HG03139 (cell line): Measurements from ENCODE around the gene CCR8.
"Not testable (repeated sequence)": the region's sequence is repeated elsewhere in the genome, so short reads cannot be mapped to it uniquely, and the experiment has no call there.

Experiments used
- ATAC-seq: cut with Tn5 transposase; IDR thresholded peaks from one replicate; pipeline ENCODE4 v1.9.1; 2021; ENCODE audit not compliant: unreplicated experiment

Gene CCR8

GRCh38 chr3:39315420-39315819, 14.1 kb upstream of the CCR8 start:
- ATAC-seq = no peak

DNA sequence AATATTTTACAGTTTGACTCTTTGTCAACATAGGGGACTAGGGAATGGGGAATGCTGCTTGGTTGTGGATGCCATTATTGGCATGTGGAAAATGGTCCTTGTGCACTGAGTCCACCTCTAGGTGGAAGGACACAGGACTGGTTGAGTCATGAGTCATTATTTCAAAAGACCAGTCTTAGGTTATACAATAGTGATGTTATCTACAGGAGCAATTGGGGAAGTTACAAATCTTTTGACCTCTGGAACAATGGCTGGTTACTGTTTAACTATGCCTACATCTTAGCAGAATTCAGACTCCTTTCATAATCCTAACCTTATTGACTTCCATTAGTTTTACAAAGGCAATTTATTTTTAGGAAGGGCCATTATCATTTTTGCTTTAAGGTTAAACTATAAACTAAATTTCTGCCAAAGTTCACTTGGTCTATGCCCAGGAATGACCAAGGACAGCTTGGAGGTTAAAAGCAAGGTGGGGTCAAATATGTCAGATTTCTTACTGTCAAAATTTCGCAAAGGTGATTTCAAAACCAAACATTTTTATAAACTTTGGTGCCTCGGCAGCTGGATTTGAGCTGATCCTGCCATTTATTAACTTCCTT, 11.8 kb upstream of the CCR8 start:
- no peak for ATAC-seq

DNA sequence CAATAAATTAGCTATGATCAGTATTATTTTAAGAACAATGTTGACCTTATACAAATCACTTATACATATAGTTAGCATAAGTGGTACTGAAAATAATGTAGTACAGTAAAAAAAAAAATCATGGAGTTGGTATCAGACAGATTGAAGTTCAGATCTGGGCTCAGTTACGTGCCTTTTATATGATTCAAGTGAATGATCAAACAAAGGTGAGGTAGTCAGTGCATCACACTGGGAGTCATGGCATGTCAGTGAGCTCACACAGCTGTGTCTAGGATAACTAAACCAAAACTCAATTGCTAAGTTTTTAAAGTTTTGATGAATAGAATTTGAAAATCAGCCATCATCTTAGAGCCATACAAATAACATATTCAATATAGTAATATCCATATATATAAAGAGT, 11.2 kb upstream of the CCR8 start:
- no peak for ATAC-seq

DNA sequence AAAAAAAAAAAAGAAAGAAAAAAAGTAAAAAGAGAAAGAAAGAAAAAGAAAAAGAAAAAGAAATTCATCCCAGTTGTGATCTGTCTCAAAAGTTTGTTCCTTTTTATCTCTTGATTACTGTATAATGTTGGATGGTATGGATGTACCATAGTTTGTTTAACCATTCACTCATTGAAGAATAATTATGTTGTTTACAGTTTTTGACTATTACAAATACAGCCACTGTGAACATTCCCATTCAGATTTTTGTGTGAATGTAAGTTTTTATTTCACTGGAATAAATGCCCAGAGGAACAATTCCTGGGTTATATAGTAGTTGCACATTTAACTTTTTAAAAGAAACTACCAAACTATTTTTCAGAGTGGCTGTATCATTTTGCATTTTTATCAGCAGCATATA, 10.3 kb upstream of the CCR8 start:
- no peak for ATAC-seq

DNA sequence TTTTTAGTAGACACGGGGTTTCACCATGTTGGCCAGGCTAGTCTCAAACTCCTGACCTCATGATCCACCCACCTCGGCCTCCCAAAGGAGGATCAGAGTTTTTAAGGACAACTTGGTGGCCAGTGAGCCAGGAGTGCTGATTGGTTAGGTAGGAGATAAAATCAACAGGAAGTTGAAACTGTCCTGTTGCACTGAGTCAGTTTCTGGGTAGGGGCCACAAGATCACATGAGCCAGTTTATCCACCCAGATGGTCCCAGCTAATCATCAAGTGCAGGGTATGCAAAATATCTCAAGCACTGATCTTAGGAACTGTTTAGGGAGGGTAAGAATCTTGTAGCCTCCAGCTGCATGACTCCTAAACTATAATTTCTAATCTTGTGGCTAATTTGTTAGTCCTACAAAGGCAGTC, 7.9 kb upstream of the CCR8 start:
- not testable (repeated sequence) for ATAC-seq

- ATAC-seq = not testable (repeated sequence)
These were observed 7.2 kb upstream of the CCR8 start for GRCh38 chr3:39322209-39322715.

GRCh38 chr3:39322936-39323335, 6.6 kb upstream of the CCR8 start:
- ATAC-seq = no peak

- no peak for ATAC-seq
These were observed 6.0 kb upstream of the CCR8 start for GRCh38 chr3:39323494-39323893.

GRCh38 chr3:39325236-39325635, 4.3 kb upstream of the CCR8 start:
- no peak for ATAC-seq

- peak; percentile 2 for ATAC-seq
These were observed 2.3 kb upstream of the CCR8 start for GRCh38 chr3:39327053-39327745.

GRCh38 chr3:39327746-39328349, 1.7 kb upstream of the CCR8 start:
- peak; percentile 39 for ATAC-seq

GRCh38 chr3:39330824-39331223, 1.3 kb downstream of the CCR8 start:
- no peak for ATAC-seq

GRCh38 chr3:39332525-39332924, 3.0 kb downstream of the CCR8 start:
- no peak for ATAC-seq

DNA sequence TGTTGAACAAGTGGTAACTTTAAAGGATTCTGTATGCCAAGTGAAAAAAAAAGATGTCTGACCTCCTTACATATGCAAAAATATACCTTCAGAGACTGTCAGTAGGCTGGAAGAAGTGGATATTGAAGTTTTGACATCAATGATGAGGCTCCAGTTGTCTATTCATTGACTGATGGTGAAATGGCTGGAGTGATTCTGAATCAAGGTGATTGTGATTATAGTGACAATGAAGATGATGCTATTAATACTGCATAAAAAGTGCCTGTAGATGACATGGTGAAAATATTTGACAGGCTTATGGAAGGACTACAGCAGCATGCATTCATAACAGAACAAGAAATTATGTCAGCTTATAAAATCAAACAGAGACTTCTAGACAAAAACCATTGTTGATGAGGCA, 4.1 kb downstream of the CCR8 start:
- ATAC-seq = no peak

GRCh38 chr3:39334205-39334604, 4.7 kb downstream of the CCR8 start:
- no peak for ATAC-seq

- ATAC-seq = no peak
These were observed 8.7 kb downstream of the CCR8 start for GRCh38 chr3:39338201-39338600.

DNA sequence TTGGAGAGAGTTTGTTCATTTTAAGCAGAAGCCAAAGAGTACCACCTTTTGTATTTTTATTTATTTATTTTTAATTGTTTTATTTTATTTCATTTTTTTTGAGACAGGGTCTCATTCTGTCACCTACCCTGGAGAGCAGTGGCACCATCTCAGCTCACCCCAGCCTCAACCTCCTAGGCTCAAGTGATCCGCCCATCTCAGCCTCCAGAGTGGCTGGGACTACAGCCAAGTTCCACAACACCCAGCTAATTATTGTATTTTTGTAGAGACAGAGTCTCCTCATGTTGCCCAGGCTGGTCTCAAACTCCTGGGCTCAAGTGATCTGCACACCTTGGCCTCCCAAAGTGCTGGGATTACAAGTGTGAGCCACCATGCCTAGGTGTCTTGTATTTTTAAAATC, 9.6 kb downstream of the CCR8 start:
- ATAC-seq = no peak

GRCh38 chr3:39343076-39343717, 13.7 kb downstream of the CCR8 start:
- ATAC-seq = no peak

DNA sequence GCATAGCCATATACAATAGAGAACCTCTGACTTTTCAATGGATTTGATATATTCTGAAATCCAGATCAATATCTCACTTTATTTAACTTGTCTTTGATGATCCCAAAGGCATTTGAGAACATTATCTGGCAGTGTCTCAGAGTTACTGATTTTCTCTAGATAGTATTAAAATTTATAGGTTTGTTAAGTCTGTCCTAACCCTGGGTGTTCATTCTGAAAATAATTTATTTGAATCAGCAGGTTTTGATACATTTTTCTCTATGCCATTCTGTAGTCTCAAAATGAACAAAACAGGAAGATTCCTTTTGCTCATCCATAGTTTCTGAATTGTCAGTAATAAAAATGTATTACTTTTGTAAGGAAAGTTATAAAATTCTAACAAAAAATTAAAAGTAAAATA, 14.3 kb downstream of the CCR8 start:
- ATAC-seq = no peak

- ATAC-seq = no peak
These were observed 15.3 kb downstream of the CCR8 start for GRCh38 chr3:39344746-39345344.

DNA sequence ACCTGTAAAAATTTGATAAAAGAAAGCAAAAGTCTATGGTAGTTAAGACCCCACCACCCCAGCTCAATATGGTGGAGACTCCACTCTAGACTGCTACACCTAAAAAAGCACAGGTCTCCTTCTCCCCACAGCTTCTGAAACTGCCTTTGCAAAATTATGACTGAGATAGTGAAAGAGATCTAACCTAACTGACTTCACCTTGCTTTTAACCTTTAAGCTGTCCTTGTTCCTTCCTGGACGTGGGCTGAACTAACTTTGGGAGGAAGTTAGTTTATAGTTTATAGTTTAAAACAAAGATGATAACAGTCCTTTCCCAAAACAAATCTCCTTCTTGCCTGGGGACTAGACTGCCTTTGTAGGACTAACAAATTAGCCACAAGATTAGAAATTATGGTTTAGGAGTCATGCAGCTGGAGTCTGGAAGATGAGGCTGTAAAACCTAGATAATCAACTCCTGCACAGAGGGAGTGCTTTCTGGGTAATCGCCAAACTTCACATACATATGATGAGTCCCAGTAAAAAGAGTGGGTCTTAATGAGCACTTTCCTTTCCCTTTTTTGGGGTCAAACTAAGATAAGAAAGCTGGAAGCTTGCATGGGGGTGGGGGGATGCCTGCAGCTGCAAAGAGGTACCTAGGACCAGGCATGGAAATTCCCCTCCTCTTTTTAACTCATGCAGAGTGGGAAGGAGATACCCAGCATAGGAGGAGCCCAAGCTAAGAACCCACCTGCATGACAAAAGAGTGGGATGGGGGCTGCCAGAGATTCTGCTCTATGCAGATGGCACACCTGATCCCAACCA, 17.5 kb downstream of the CCR8 start:
- ATAC-seq = no peak
